Neuronal stem cell (in vitro differentiated cells): ENCODE data around the gene CELA1. TPM values are rescaled to one million over a fixed set of nuclear protein-coding genes. Genes with fewer than 3 reads are reported as not detected.

ENCODE experiments used
- DNase-seq: peaks from one replicate; pipeline ENCODE4 v3.0.0-alpha.2; 2013; ENCODE audit warnings: low spot score
- H2AFZ ChIP-seq: one replicate; pipeline ENCODE4 v1.6.1; 2013; ENCODE audit warnings: mild to moderate bottlenecking, low read length, inconsistent platforms
- H2AK5ac ChIP-seq: 2 replicates; pipeline ENCODE4 v1.6.1; 2013; ENCODE audit warnings: low read depth, mild to moderate bottlenecking, inconsistent platforms, low read length, moderate library complexity, mixed read lengths
- H2BK120ac ChIP-seq: 2 replicates; pipeline ENCODE4 v1.6.1; 2013; ENCODE audit warnings: low read depth, mild to moderate bottlenecking, inconsistent platforms, low read length, moderate library complexity, mixed read lengths
- H2BK12ac ChIP-seq: one replicate; pipeline ENCODE4 v1.6.1; 2013; ENCODE audit warnings: low read length, inconsistent platforms
- H2BK15ac ChIP-seq: 2 replicates; pipeline ENCODE4 v1.6.1; 2013; ENCODE audit warnings: mild to moderate bottlenecking, low read length, inconsistent platforms, mixed read lengths
- H2BK5ac ChIP-seq: one replicate; pipeline ENCODE4 v1.6.1; 2013; ENCODE audit warnings: inconsistent platforms, mild to moderate bottlenecking, low read length, moderate library complexity
- H3K14ac ChIP-seq: one replicate; pipeline ENCODE4 v1.6.1; 2013; ENCODE audit warnings: low read length, inconsistent platforms
- H3K18ac ChIP-seq: 2 replicates; pipeline ENCODE4 v1.6.1; 2013; ENCODE audit warnings: low read length, inconsistent platforms
- H3K23ac ChIP-seq: 2 replicates; pipeline ENCODE4 v1.6.1; 2013; ENCODE audit warnings: low read depth, mild to moderate bottlenecking, mixed read lengths, low read length, inconsistent platforms; ENCODE audit not compliant: poor library complexity
- H3K27ac ChIP-seq: replicated peaks from 3 replicates; pipeline ENCODE4 v1.5.1; 2013; ENCODE audit warnings: low read length, inconsistent platforms
- H3K27me3 ChIP-seq, 3 experiments: 2 replicates each; pipeline ENCODE4 v1.6.1; 2013; ENCODE audit warnings: low read length in 3 of 3, mild to moderate bottlenecking in 2 of 3, inconsistent platforms in 1 of 3, low read depth in 1 of 3, mixed read lengths in 1 of 3, moderate library complexity in 1 of 3; ENCODE audit not compliant: control insufficient read depth in 3 of 3, insufficient read depth in 3 of 3
- H3K36me3 ChIP-seq, 2 donors: replicated peaks in 1 of 2; 2 replicates each; pipeline ENCODE4 v1.6.1; 2013; ENCODE audit warnings: low read length in 2 of 2; ENCODE audit not compliant: control insufficient read depth in 2 of 2, insufficient read depth in 2 of 2
- H3K4ac ChIP-seq: 2 replicates; pipeline ENCODE4 v1.6.1; 2013; ENCODE audit warnings: inconsistent platforms, mild to moderate bottlenecking, low read length, moderate library complexity
- H3K4me1 ChIP-seq, 2 donors: 1 replicate in 1 of 2; 2 replicates in 1 of 2; pipeline ENCODE4 v1.6.1; 2013; ENCODE audit warnings: low read length in 2 of 2, low read depth in 1 of 2; ENCODE audit not compliant: control insufficient read depth in 2 of 2, insufficient read depth in 1 of 2
- H3K4me2 ChIP-seq: one replicate; pipeline ENCODE4 v1.6.1; 2013; ENCODE audit warnings: mild to moderate bottlenecking, low read length, inconsistent platforms; ENCODE audit not compliant: insufficient read depth, poor library complexity, severe bottlenecking
- H3K4me3 ChIP-seq, 2 donors: 2 replicates each; pipeline ENCODE4 v1.5.1; 2013; ENCODE audit warnings: low read length in 2 of 2, mild to moderate bottlenecking in 2 of 2, inconsistent platforms in 1 of 2, moderate library complexity in 1 of 2
- H3K79me1 ChIP-seq: one replicate; pipeline ENCODE4 v1.6.1; 2013; ENCODE audit warnings: low read depth, mild to moderate bottlenecking, inconsistent platforms, low read length, moderate library complexity
- H3K9ac ChIP-seq: one replicate; pipeline ENCODE4 v1.6.1; 2013; ENCODE audit warnings: mild to moderate bottlenecking, low read depth, low read length, inconsistent platforms; ENCODE audit not compliant: poor library complexity
- H3K9me3 ChIP-seq, 2 donors: replicated peaks in 1 of 2; 2 replicates each; pipeline versions ENCODE3 to v1.6.1; 2013; ENCODE audit warnings: low read length in 2 of 2, mild to moderate bottlenecking in 2 of 2, inconsistent platforms in 1 of 2, low read depth in 1 of 2, mixed read lengths in 1 of 2, moderate library complexity in 1 of 2; ENCODE audit not compliant: control insufficient read depth in 2 of 2, insufficient read depth in 1 of 2
- H4K8ac ChIP-seq: one replicate; pipeline ENCODE4 v1.6.1; 2013; ENCODE audit warnings: low read depth, mild to moderate bottlenecking, inconsistent platforms, low read length, moderate library complexity
- H4K91ac ChIP-seq: one replicate; pipeline ENCODE4 v1.6.1; 2013; ENCODE audit warnings: low read length, low read depth, mild to moderate bottlenecking, inconsistent platforms; ENCODE audit not compliant: poor library complexity
- WGBS, 2 donors: extraction: QIAGEN DNeasy Blood & Tissue Kit; methylation state at CpG; one replicate each; pipeline ENCODE4 v1.1.7; 2013; ENCODE audit warnings: missing lambda C conversion rate in 2 of 2, mixed read lengths in 1 of 2; ENCODE audit not compliant: insufficient read length in 2 of 2, insufficient replicate concordance in 1 of 2; ENCODE audit errors: extremely low coverage in 2 of 2; 5-methylcytosine and 5-hydroxymethylcytosine counted together
- polyA plus RNA-seq, 2 experiments: library from polyadenylated mRNA; stranded (reverse); fragments of 200-250 nt; gene quantifications; one replicate each; pipeline ENCODE4 v1.2.3, GENCODE V29; 2013

The CELA1 gene
- polyA plus RNA-seq (2013, experiment 1 of 2), result not detected
- polyA plus RNA-seq (2013, experiment 2 of 2), result not detected

DNA sequence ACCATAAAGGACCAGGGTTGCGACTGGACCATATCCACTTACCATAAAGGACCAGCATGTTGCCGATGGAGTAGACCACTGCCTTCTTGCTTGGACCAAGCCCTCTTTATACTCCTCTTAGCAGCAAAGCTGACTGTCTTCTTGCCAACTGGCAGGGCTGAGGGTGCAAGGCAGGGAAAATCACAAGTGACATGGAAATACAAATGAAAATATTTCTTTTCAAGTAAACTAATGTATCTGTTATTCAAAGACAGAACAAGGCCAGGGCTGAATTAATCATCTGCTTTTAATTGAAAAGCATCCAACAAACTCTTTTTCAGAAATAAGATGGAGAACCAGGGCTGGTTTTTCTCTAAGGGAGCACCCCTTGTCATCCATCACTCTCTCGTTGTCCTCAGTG lies at the start of gene CELA1:
TSS of gene CELA1 (minus strand) at position 99 of the 400 bp plus-strand sequence. CDS start at position 58, 41 bp downstream.
- no CpG with 5 or more reads among the region's 3 CpGs for WGBS, 2 donors
- Histone ChIP-seq H2AK5ac (peak within 1 kb of the TSS; percentile 47), H3K14ac (no peak within 1 kb of the TSS), H3K4me1 (peaks cover 0 to 5% of the 10 kb centered on the region in 2 donors), H2BK5ac (no peak within 1 kb of the TSS), H2BK15ac (no peak within 1 kb of the TSS), H3K23ac (no peak within 1 kb of the TSS), H3K18ac (peak within 1 kb of the TSS; percentile 64), H3K4ac (no peak within 1 kb of the TSS), H3K79me1 (peaks cover 2% of the 10 kb centered on the region), H3K4me2 (no peak within 1 kb of the TSS), H3K27ac (no peak within 1 kb of the TSS), H3K27me3 (peaks cover 0 to 17% (median 2%) of the 10 kb centered on the region in 3 experiments), H3K9ac (no peak within 1 kb of the TSS), H2AFZ (no peak within 1 kb of the TSS), H2BK12ac (no peak within 1 kb of the TSS), H2BK120ac (no peak within 1 kb of the TSS), H4K8ac (no peak within 1 kb of the TSS), H3K9me3 (peaks cover 0 to 2% of the 10 kb centered on the region in 2 donors), H3K4me3 (no peak within 1 kb of the TSS), H3K36me3 (no peaks in the 10 kb centered on the region), H4K91ac (no peak within 1 kb of the TSS)
- no peak for DNase-seq

DNA sequence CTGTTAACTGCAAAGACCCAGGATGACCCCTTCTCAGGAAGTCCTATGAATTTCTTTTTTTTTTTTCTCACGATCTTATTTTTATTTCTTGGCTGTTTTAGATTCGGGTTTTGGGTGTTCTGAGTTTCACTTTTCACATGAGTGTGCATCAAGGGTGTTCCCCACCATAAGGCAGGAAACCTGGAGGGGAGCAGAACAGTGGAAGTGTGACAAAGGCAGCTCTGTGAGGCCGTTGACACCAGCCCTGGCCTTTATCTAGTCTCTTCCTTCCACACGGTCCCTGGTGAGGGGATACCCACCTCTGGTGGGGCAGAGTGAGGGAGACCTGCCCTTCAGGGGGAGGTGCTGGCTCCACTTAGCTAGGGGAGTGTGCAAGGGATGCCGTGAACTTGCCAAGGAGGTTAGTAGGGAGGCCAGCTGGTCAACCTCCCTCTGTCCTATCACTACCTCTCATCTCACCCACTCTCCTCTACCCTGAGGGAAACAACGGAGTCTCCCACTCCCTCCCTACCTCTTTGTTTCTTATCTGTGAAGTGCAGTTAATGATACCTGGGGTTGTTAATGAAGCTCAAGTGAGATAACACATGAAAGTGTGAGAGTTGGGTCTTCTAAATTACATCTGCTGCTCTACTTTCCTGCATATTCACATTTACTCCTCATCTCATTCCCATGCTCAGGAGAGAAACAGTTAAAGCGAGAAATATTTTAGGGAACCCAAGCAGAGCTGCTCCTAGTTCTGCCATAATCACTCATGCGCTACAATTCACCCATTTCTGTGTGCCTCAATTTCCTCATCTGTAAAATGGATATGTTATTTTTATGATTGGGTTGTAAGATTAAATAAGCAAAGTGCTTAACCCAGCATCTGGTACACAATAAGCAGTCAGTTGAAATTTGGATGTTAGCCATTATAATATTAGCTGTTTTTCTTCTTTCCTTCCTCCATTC lies 49.1 kb upstream of the CELA1 start:
- H2AK5ac ChIP-seq, result no peak overlapping the region
- no peak overlapping the region for H3K18ac ChIP-seq
- no peaks in the 10 kb centered on the region for H3K36me3 ChIP-seq
- no peak overlapping the region for H4K8ac ChIP-seq
- WGBS, 2 donors, result no CpG with 5 or more reads among the region's 8 CpGs
- peaks cover 3% of the 10 kb centered on the region in 2 donors for H3K4me1 ChIP-seq
- no peak overlapping the region for H3K14ac ChIP-seq
- H2AFZ ChIP-seq, result no peak overlapping the region
- H2BK5ac ChIP-seq, result no peak overlapping the region
- H3K9ac ChIP-seq, result no peak overlapping the region
- no peak for DNase-seq
- H3K4me3 ChIP-seq, result no peak overlapping the region
- no peak overlapping the region for H3K27ac ChIP-seq
- H3K9me3 ChIP-seq, result peaks cover 0 to 5% of the 10 kb centered on the region in 2 donors
- H2BK120ac ChIP-seq, result no peak overlapping the region
- H3K4ac ChIP-seq, result no peak overlapping the region
- no peak overlapping the region for H3K23ac ChIP-seq
- peaks cover 7 to 66% (median 35%) of the 10 kb centered on the region in 3 experiments for H3K27me3 ChIP-seq
- no peak overlapping the region for H4K91ac ChIP-seq
- no peak overlapping the region for H2BK15ac ChIP-seq
- H2BK12ac ChIP-seq, result no peak overlapping the region
- no peaks in the 10 kb centered on the region for H3K79me1 ChIP-seq
- no peak overlapping the region for H3K4me2 ChIP-seq

DNA sequence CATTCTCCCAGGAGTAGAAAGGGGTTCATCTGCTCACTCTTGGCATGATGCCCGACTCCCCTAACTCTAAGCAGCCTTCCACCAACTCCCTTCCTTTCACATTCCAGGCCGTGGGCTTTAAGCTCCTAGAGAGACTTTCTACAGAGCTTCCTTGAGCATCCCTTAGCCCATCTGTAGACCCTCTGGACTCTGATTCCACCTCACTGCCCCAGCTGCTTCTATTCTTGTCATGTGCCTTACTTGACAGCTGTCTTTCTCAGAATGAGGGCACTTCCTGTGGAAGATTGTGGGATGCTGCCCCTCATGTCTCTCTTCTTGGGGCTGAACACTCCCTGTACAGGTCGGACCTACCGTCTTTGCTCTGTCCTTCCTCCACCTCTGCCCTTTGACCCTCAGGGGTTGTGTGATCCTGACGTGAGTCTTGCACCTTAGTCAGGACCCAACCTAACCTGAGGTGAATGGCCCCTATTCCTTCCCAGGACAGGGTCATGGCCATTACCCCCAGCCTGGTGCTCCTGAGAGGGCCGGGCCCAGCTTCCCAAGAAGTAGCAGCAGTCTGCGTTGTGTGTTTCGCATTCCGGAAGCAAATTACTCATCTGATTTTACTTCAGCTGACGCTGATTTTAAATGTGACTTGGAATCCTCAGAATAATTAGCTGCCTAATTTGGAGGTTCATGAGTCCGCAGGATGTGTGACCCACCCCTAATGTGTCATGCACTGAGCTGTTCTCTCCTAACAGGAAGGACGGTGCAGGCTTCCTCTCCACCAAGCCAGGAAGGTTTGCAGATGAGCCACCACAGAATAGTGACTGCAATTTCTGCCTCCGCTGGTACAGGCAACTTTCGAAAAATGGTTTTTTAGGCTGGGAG lies 47.4 kb upstream of the CELA1 start:
- Histone ChIP-seq H3K9me3 (peaks cover 2 to 5% of the 10 kb centered on the region in 2 donors), H2BK120ac (no peak overlapping the region), H2BK5ac (no peak overlapping the region), H3K27ac (no peak overlapping the region), H3K9ac (no peak overlapping the region), H2AK5ac (no peak overlapping the region), H3K79me1 (no peaks in the 10 kb centered on the region), H3K18ac (no peak overlapping the region), H3K4me1 (peaks cover 3% of the 10 kb centered on the region in 2 donors), H3K14ac (no peak overlapping the region), H3K4me3 (no peak overlapping the region), H3K27me3 (peaks cover 7 to 79% (median 44%) of the 10 kb centered on the region in 3 experiments), H3K36me3 (no peaks in the 10 kb centered on the region), H2AFZ (no peak overlapping the region), H4K91ac (no peak overlapping the region), H3K4ac (no peak overlapping the region), H2BK15ac (no peak overlapping the region), H3K4me2 (no peak overlapping the region), H3K23ac (no peak overlapping the region), H2BK12ac (no peak overlapping the region), H4K8ac (no peak overlapping the region)
- DNase-seq, result no peak
- no CpG with 5 or more reads among the region's 14 CpGs for WGBS, 2 donors
